ENCODE measurements around the gene CYP3A5. TPM values are rescaled to one million over a fixed set of nuclear protein-coding genes. Genes with fewer than 3 reads are reported as not detected.

CYP3A5 gene
- total and polyA plus RNA-seq, 2 of the 8 experiments (the other 6 are each of a cell fraction or from before 2014, with no cell fraction given), result 0.06 TPM; not detected in 1

GRCh38 chr7:99674995-99675742 lies 4.6 kb downstream of the CYP3A5 start:
- Histone ChIP-seq H3K36me3 (ENCODE audit: control insufficient read depth in 2 of 4, insufficient read depth in 4 of 4, low read length in 3 of 4) (no peaks in the 10 kb centered on the region), H4K8ac (ENCODE audit: extremely low read depth, insufficient read depth, low read length) (no peak overlapping the region), H3K27ac (ENCODE audit: low read depth, low read length) (no peak overlapping the region), H2BK20ac (ENCODE audit: low read length) (no peak overlapping the region), H2BK120ac (replicated peaks; ENCODE audit: low read depth, low read length) (no peak overlapping the region), H3K4ac (replicated peaks; ENCODE audit: insufficient read length, low read depth, low read length) (no peak overlapping the region), H3K14ac (ENCODE audit: insufficient read length) (no peak overlapping the region), H3K4me1 (replicated peaks in 1 of 4; ENCODE audit: control insufficient read depth in 3 of 4, insufficient read depth in 4 of 4, low read length in 3 of 4) (peaks cover 0 to 3% (median 0%) of the 10 kb centered on the region in 4 experiments; a peak in 1 of 7 replicates), H3K79me2 (ENCODE audit: control insufficient read depth in 1 of 2, insufficient read depth in 2 of 2, low read length in 2 of 2) (no peaks in the 10 kb centered on the region), H2AFZ (ENCODE audit: low read length) (no peak overlapping the region), H3K9me3 (ENCODE audit: insufficient read depth in 2 of 2, low read depth in 1 of 2, low read length in 1 of 2) (no peaks in the 10 kb centered on the region), H3K4me3 (ENCODE audit: extremely low read depth in 1 of 4, insufficient read depth in 2 of 4, low read depth in 3 of 4, low read length in 4 of 4) (no peak overlapping the region), H3K23me2 (ENCODE audit: low read depth, low read length) (no peaks in the 10 kb centered on the region), H2BK5ac (ENCODE audit: low read depth, low read length) (no peak overlapping the region), H3K79me1 (ENCODE audit: low read depth, low read length) (no peaks in the 10 kb centered on the region), H3K18ac (ENCODE audit: extremely low read depth, low read length) (no peak overlapping the region), H3K56ac (replicated peaks; ENCODE audit: insufficient read length, low read depth, low read length) (no peak overlapping the region), H4K20me1 (replicated peaks in 1 of 2; ENCODE audit: control insufficient read depth in 1 of 2, insufficient read depth in 2 of 2, low read length in 2 of 2) (no peaks in the 10 kb centered on the region), H3K4me2 (ENCODE audit: insufficient read depth in 1 of 2, low read depth in 2 of 2, low read length in 2 of 2) (no peak overlapping the region), H2BK12ac (ENCODE audit: low read depth, low read length) (no peak overlapping the region), H3K27me3 (replicated peaks in 1 of 4; ENCODE audit: control insufficient read depth in 3 of 4, extremely low read depth in 1 of 4, insufficient read depth in 3 of 4, low read length in 3 of 4) (no peaks in the 10 kb centered on the region), H2BK15ac (ENCODE audit: low read length) (no peak overlapping the region), H4K5ac (ENCODE audit: insufficient read length, low read depth, low read length) (no peak overlapping the region), H2AK5ac (ENCODE audit: low read depth, low read length) (no peak overlapping the region), H3K9ac (replicated peaks in 1 of 4; ENCODE audit: extremely low read depth in 1 of 4, low read depth in 3 of 4, low read length in 3 of 4) (no peak overlapping the region), H3K23ac (ENCODE audit: insufficient read length) (no peak overlapping the region), H4K91ac (replicated peaks; ENCODE audit: insufficient read length, low read length) (no peak overlapping the region)
- FAIRE-seq, result no peak
- no peak for DNase-seq (ENCODE audit: low read depth in 1 of 2, low spot score in 2 of 2)
- TF ChIP-seq FOSL1 (IDR thresholded peaks at IDR 0.05; ENCODE audit: insufficient read depth, low read depth, low read length) (no peak), CBX8 (IDR thresholded peaks at IDR 0.05; ENCODE audit: borderline replicate concordance, low read depth, low read length) (no peak), JUND (IDR thresholded peaks at IDR 0.05; ENCODE audit: low read length) (no peak), SP4 (IDR thresholded peaks at IDR 0.05; ENCODE audit: low read length) (no peak), KDM4A (IDR thresholded peaks at IDR 0.05; ENCODE audit: low read depth, low read length, severe bottlenecking) (no peak), TCF12 (IDR thresholded peaks at IDR 0.05; ENCODE audit: low read depth, low read length) (no peak), ASH2L (IDR thresholded peaks at IDR 0.05; ENCODE audit: low read length) (no peak), CHD1 (IDR thresholded peaks at IDR 0.05; ENCODE audit: low read depth, low read length) (no peak), KDM5A (IDR thresholded peaks at IDR 0.05; ENCODE audit: low read length) (no peak), SIX5 (IDR thresholded peaks at IDR 0.05; ENCODE audit: low read depth, low read length) (no peak)
- TF ChIP-seq, protein P1, sequence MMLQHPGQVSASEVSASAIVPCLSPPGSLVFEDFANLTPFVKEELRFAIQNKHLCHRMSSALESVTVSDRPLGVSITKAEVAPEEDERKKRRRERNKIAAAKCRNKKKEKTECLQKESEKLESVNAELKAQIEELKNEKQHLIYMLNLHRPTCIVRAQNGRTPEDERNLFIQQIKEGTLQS (IDR thresholded peaks at IDR 0.05; ENCODE audit: insufficient read depth, low read depth, low read length), result no peak
- WGBS, 2 experiments (ENCODE audit: extremely low coverage in 1 of 2, insufficient coverage in 1 of 2, insufficient read length in 1 of 2, insufficient replicate concordance in 2 of 2, low coverage in 1 of 2, low lambda C conversion rate in 2 of 2, missing lambda C conversion rate in 1 of 2), result 83% methylated on average over 2 of the region's 2 CpGs; no CpG with 5 or more reads in 1 of the 2 experiments
- ChIA-PET POLR2A (ENCODE audit: partially characterized antibody) (no interaction called here), CTCF (ENCODE audit: partially characterized antibody) (interaction anchor here (0.9 kb wide), 1 partner anchor 238 kb away, joined by 3 read pairs; no protein-coding TSS in a partner anchor)

Data from H1 (cell line).